Measurements from ENCODE around the gene CTBP2. TPM values are rescaled to one million over a fixed set of nuclear protein-coding genes. Genes with fewer than 3 reads are reported as not detected.

The CTBP2 gene
- total and polyA plus RNA-seq, 11 donors: 10.1 to 45.5 (median 29.1) TPM

- peaks cover 3 to 84% (median 46%) of the 10 kb centered on the region in 12 donors for H3K4me1 ChIP-seq
- H3K9me3 ChIP-seq: no peaks in the 10 kb centered on the region
- TF ChIP-seq POLR2A (IDR thresholded peaks at IDR 0.05): no peak
- TF ChIP-seq, protein P1, sequence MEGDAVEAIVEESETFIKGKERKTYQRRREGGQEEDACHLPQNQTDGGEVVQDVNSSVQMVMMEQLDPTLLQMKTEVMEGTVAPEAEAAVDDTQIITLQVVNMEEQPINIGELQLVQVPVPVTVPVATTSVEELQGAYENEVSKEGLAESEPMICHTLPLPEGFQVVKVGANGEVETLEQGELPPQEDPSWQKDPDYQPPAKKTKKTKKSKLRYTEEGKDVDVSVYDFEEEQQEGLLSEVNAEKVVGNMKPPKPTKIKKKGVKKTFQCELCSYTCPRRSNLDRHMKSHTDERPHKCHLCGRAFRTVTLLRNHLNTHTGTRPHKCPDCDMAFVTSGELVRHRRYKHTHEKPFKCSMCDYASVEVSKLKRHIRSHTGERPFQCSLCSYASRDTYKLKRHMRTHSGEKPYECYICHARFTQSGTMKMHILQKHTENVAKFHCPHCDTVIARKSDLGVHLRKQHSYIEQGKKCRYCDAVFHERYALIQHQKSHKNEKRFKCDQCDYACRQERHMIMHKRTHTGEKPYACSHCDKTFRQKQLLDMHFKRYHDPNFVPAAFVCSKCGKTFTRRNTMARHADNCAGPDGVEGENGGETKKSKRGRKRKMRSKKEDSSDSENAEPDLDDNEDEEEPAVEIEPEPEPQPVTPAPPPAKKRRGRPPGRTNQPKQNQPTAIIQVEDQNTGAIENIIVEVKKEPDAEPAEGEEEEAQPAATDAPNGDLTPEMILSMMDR (IDR thresholded peaks at IDR 0.05): no peak
- intact Hi-C loops (cut with DNase I): loop anchor here in 5 of 10 donors (5.0 to 10.0 kb wide), 4 partner anchors 40 to 75 kb away; no protein-coding TSS in a partner anchor
- H3K36me3 ChIP-seq: peaks cover 0 to 9% (median 0%) of the 10 kb centered on the region in 9 donors
- DNase-seq (peak in 1 of 5 donors; percentile 37), ATAC-seq (peak; percentile 1 to 55 (median 42))
- no peak overlapping the region for H3K4me3 ChIP-seq
- 56 to 74% (median 62%) methylated on average over 1 to 10 of the region's 10 CpGs for WGBS, 4 donors
- no peaks in the 10 kb centered on the region for H3K27me3 ChIP-seq
- H3K27ac ChIP-seq: peak overlapping the region; percentile 17 to 89 (median 66)
Observed at GRCh38 chr10:125081931-125082330, 78.4 kb downstream of the CTBP2 start.

- 88 to 94% (median 92%) methylated on average over 7 of the region's 7 CpGs for WGBS, 4 donors
- Histone ChIP-seq H3K4me3 (no peak overlapping the region), H3K9me3 (no peaks in the 10 kb centered on the region), H3K4me1 (peaks cover 3 to 90% (median 53%) of the 10 kb centered on the region in 12 donors), H3K36me3 (peaks cover 0 to 4% (median 0%) of the 10 kb centered on the region in 9 donors), H3K27me3 (no peaks in the 10 kb centered on the region), H3K27ac (peak overlapping the region in 6 of 12 donors; percentile 35 to 89 (median 81))
- no peak for DNase-seq
- TF ChIP-seq POLR2A (IDR thresholded peaks at IDR 0.05): no peak
- TF ChIP-seq, protein P1 (IDR thresholded peaks at IDR 0.05): no peak
- intact Hi-C loops (cut with DNase I): loop anchor here in 5 of 10 donors (5.0 to 10.0 kb wide), 4 partner anchors 41 to 76 kb away; no protein-coding TSS in a partner anchor
- no peak for ATAC-seq
Observed at GRCh38 chr10:125080984-125081383, 79.4 kb downstream of the CTBP2 start.

GRCh38 chr10:125080296-125080695 is 80.1 kb downstream of the CTBP2 start:
- intact Hi-C loops (cut with DNase I): loop anchor here in 5 of 10 donors (5.0 to 10.0 kb wide), 4 partner anchors 42 to 77 kb away; no protein-coding TSS in a partner anchor

GRCh38 chr10:125079091-125079600 is 81.2 kb downstream of the CTBP2 start:
- H3K4me1 ChIP-seq: peaks cover 0 to 72% (median 39%) of the 10 kb centered on the region in 12 donors
- TF ChIP-seq POLR2A (IDR thresholded peaks at IDR 0.05): no peak
- ATAC-seq: peak; percentile 52 to 74 (median 60)

More at GRCh38 chr10:125080296-125080695, 80.1 kb downstream of the CTBP2 start:
- peaks cover 1 to 84% (median 50%) of the 10 kb centered on the region in 12 donors for H3K4me1 ChIP-seq
- H3K27me3 ChIP-seq: no peaks in the 10 kb centered on the region
- ATAC-seq (no peak), DNase-seq (peak in 1 of 5 donors; percentile 15)
- H3K27ac ChIP-seq: peak overlapping the region in 3 of 12 donors; percentile 35 to 89 (median 55)
- TF ChIP-seq POLR2A (IDR thresholded peaks at IDR 0.05): no peak
- TF ChIP-seq, protein P1 (IDR thresholded peaks at IDR 0.05): no peak
- peaks cover 0 to 3% (median 0%) of the 10 kb centered on the region in 9 donors for H3K36me3 ChIP-seq
- no peaks in the 10 kb centered on the region for H3K9me3 ChIP-seq
- WGBS, 4 donors: 83 to 92% (median 87%) methylated on average over 7 of the region's 7 CpGs
- H3K4me3 ChIP-seq: no peak overlapping the region

More at GRCh38 chr10:125079091-125079600, 81.2 kb downstream of the CTBP2 start:
- H3K36me3 ChIP-seq: peaks cover 0 to 10% (median 6%) of the 10 kb centered on the region in 9 donors
- no peaks in the 10 kb centered on the region for H3K9me3 ChIP-seq
- 73 to 94% (median 82%) methylated on average over 14 of the region's 14 CpGs for WGBS, 4 donors
- DNase-seq: peak in 1 of 5 donors; percentile 72
- H3K4me3 ChIP-seq: no peak overlapping the region
- intact Hi-C loops (cut with DNase I): loop anchor here in 1 of 10 donors (5.0 kb wide), 1 partner anchor 78 kb away; no protein-coding TSS in a partner anchor
- no peaks in the 10 kb centered on the region for H3K27me3 ChIP-seq
- peak overlapping the region in 10 of 12 donors; percentile 4 to 89 (median 55) for H3K27ac ChIP-seq
